HepG2 (cell line): Measurements from ENCODE around the gene TMEM233.

Experiments used
- CTCF ChIP-seq: sonication (generic); formaldehyde crosslinking; IDR thresholded peaks from 2 replicates; pipeline ENCODE4 v1.5.0; 2020; ENCODE audit warnings: mild to moderate bottlenecking, missing genetic modification reagents, moderate library complexity
- EZH2 ChIP-seq: conservative IDR thresholded peaks from 2 replicates; pipeline ENCODE4 v1.6.1; 2012; ENCODE audit warnings: mild to moderate bottlenecking, low read depth, low read length, moderate library complexity
- PREB ChIP-seq: sonication (generic); formaldehyde crosslinking; IDR thresholded peaks from 2 replicates; pipeline ENCODE4 v1.4.0; 2020; ENCODE audit warnings: missing genetic modification reagents
- TOE1 ChIP-seq: sonication (generic); formaldehyde crosslinking; IDR thresholded peaks from 2 replicates; pipeline ENCODE4 v1.4.0; 2020; ENCODE audit warnings: mild to moderate bottlenecking, missing genetic modification reagents

- TF ChIP-seq PREB (CRISPR knock-in tag) (no peak), CTCF (CRISPR knock-in tag) (no peak), TOE1 (CRISPR knock-in tag) (no peak), EZH2 (no peak)
These were observed 93.2 kb downstream of the TMEM233 start for GRCh38 chr12:119686776-119687175.
